BJ (cell line): Measurements from ENCODE around the gene IL13RA1. TPM values are rescaled to one million over a fixed set of nuclear protein-coding genes. Genes with fewer than 3 reads are reported as not detected.

Experiments
- CTCF ChIA-PET: fragments of 350-600 bp; formaldehyde crosslinking; extraction: SDS; loops from one replicate; lab custom pipeline; 2021; ENCODE audit warnings: antibody characterized with exemption, inconsistent platforms; lab: Yijun Ruan, JAX
- POLR2A ChIA-PET: fragments of 300-600 bp; sonication (Branson Sonifier 250); formaldehyde crosslinking; extraction: SDS; loops from one replicate; lab custom pipeline; 2021; ENCODE audit warnings: antibody characterized with exemption; lab: Charles Lee
- DNase-seq: peaks from one replicate; pipeline ENCODE4 v3.0.0-alpha.2; 2011; ENCODE audit warnings: low read depth
- H3K27me3 ChIP-seq: 2 replicates; pipeline ENCODE4 v1.6.0; 2011; ENCODE audit warnings: low read length; ENCODE audit not compliant: control insufficient read depth, insufficient read depth
- H3K36me3 ChIP-seq: 2 replicates; pipeline ENCODE4 v1.5.1; 2011; ENCODE audit warnings: low read length; ENCODE audit not compliant: control insufficient read depth, insufficient read depth
- H3K4me3 ChIP-seq: 2 replicates; pipeline ENCODE4 v1.5.1; 2011; ENCODE audit warnings: low read depth, mild to moderate bottlenecking, control low read depth, low read length
- polyA plus RNA-seq: library from polyadenylated mRNA; depleted of rRNA; stranded (reverse); fragments of >200 nt; gene quantifications from 2 replicates; pipeline ENCODE4 v1.2.3, GENCODE V29; 2011
- TF ChIP-seq, protein P1 (sequence below): IDR thresholded peaks from 2 replicates; pipeline ENCODE4 v1.5.1; 2011; ENCODE audit warnings: low read depth, mild to moderate bottlenecking, control low read depth, inconsistent platforms, low read length, moderate library complexity; ENCODE audit not compliant: insufficient read depth

Gene IL13RA1
- polyA plus RNA-seq, 1 experiment = 27.7 TPM

GRCh38 chrX:118779581-118779980, 52.2 kb downstream of the IL13RA1 start:
- Histone ChIP-seq H3K27me3 (no peaks in the 10 kb centered on the region), H3K4me3 (no peak overlapping the region), H3K36me3 (no peaks in the 10 kb centered on the region)
- POLR2A ChIA-PET = no interaction called here
- TF ChIP-seq, protein P1, sequence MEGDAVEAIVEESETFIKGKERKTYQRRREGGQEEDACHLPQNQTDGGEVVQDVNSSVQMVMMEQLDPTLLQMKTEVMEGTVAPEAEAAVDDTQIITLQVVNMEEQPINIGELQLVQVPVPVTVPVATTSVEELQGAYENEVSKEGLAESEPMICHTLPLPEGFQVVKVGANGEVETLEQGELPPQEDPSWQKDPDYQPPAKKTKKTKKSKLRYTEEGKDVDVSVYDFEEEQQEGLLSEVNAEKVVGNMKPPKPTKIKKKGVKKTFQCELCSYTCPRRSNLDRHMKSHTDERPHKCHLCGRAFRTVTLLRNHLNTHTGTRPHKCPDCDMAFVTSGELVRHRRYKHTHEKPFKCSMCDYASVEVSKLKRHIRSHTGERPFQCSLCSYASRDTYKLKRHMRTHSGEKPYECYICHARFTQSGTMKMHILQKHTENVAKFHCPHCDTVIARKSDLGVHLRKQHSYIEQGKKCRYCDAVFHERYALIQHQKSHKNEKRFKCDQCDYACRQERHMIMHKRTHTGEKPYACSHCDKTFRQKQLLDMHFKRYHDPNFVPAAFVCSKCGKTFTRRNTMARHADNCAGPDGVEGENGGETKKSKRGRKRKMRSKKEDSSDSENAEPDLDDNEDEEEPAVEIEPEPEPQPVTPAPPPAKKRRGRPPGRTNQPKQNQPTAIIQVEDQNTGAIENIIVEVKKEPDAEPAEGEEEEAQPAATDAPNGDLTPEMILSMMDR = no peak
- CTCF ChIA-PET = no interaction called here
- no peak for DNase-seq

DNA sequence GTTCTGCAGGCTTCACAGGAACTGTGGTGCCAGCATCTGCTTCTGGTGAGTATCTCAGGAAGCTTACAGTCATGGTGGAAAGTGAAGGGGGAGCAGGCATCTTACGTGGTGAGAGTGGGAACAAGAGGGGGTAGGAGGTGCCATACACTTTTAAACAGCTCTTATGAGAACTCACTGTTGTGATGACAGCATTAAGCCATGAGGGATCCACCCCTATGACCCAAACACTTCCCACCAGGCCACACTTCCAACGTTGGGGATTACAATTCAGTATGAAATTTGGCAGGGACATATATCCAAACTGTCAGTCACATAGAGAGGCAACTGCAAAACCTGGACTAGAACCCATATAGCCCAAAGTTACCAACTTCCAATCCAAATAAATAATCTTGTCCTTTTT, 53.1 kb downstream of the IL13RA1 start:
- POLR2A ChIA-PET = no interaction called here

DNA sequence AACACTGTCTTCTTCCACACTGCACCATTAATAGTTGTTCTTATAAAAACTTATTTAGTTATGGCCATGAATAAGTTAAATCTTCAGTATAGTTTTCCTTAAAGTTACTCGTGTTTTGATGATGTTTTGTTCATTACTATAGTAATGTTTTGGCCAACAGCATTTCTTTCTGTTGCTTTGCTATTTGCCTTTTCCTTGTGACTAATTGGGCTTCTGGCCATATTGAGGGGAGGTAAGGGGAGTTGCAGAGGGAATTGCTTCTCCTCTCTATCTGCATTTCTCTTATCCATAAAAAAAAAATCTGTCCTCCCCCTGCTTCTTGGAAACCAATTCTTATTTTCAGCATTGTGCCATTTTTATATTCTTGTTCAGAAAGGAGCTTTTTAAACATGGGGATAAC, 53.5 kb downstream of the IL13RA1 start:
- POLR2A ChIA-PET = no interaction called here
- Histone ChIP-seq H3K27me3 (no peaks in the 10 kb centered on the region), H3K4me3 (no peak overlapping the region), H3K36me3 (no peaks in the 10 kb centered on the region)
- DNase-seq = no peak
- CTCF ChIA-PET = no interaction called here
- TF ChIP-seq, protein P1 = no peak

More for the DNA sequence above, 53.1 kb downstream of the IL13RA1 start:
- Histone ChIP-seq H3K27me3 (no peaks in the 10 kb centered on the region), H3K4me3 (no peak overlapping the region), H3K36me3 (no peaks in the 10 kb centered on the region)
- TF ChIP-seq, protein P1 = no peak
- no peak for DNase-seq
- CTCF ChIA-PET = no interaction called here

DNA sequence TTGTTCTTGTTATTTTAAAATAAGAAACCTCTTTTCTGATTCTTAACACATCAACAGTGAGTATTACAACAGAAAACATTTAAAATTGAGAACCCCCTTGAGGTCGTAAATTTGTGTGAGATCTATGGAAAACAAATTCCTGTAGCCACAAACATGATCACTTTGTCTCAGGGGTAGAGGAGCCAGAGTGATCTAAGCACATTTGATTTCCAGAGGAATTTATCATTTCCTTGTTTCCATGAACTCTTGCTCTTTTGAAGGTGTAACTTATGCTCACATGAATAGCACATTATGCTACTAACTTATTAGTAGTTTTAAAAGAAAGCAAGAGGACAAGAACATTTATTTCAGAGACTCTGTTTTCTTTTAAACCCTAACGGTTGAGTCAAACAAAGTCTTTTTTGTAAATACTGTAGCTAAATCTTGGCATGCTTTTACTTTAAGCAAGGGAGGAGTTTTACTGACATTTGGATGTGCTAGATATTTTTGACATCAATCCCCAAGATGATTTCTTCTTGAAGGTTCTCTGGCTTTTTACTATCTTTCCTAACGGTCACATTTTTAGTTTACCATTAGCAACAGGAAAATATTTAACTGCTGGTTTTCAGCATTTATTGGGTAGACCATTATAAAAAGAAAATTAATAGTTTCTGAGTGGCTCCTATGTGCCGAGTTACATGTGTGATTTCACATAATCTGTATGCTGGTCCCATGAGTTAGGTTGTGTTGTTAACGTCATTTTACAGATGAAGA, 68.3 kb downstream of the IL13RA1 start:
- Histone ChIP-seq H3K36me3 (no peaks in the 10 kb centered on the region), H3K27me3 (no peaks in the 10 kb centered on the region), H3K4me3 (no peak overlapping the region)
- DNase-seq = no peak
- TF ChIP-seq, protein P1 = no peak
- CTCF ChIA-PET = interaction anchor here (1.3 kb wide), 1 partner anchor 12 kb away, joined by 5 read pairs; no protein-coding TSS in a partner anchor
- POLR2A ChIA-PET = no interaction called here

GRCh38 chrX:118802857-118803256, 75.5 kb downstream of the IL13RA1 start:
- ChIA-PET POLR2A (no interaction called here), CTCF (interaction anchor here (0.5 to 1.0 kb wide), 4 partner anchors 8 to 158 kb away, joined by 3 to 4 read pairs (median 4); no protein-coding TSS in a partner anchor)
- DNase-seq = no peak
- TF ChIP-seq, protein P1 = no peak
- no peaks in the 10 kb centered on the region for H3K27me3 ChIP-seq
- no peaks in the 10 kb centered on the region for H3K36me3 ChIP-seq
- H3K4me3 ChIP-seq = no peak overlapping the region
